Vagina (tissue), 2 donors: ENCODE results near the gene BRD3OS.

Source experiments
- CTCF ChIP-seq, 3 experiments: fragments of 450-650 bp in 2 of 3; fragments of 200-600 bp in 1 of 3; sonication (generic) in 1 of 3; IDR thresholded peaks; one replicate each; pipeline ENCODE4 v1.5.1; 2017 to 2019; ENCODE audit warnings: antibody characterized with exemption in 3 of 3, mild to moderate bottlenecking in 2 of 3, moderate library complexity in 2 of 3
- POLR2A ChIP-seq, 2 donors: fragments of 450-650 bp; IDR thresholded peaks; one replicate each; pipeline ENCODE4 v1.6.1; 2017; ENCODE audit warnings: antibody characterized with exemption in 2 of 2, mild to moderate bottlenecking in 2 of 2, moderate library complexity in 2 of 2
- POLR2AphosphoS5 ChIP-seq, 2 donors: sonication (generic); formaldehyde crosslinking; IDR thresholded peaks; one replicate each; pipeline ENCODE4 v1.9.0; 2017; ENCODE audit warnings: antibody characterized with exemption in 2 of 2, mild to moderate bottlenecking in 2 of 2, low read depth in 1 of 2; ENCODE audit not compliant: insufficient read depth in 1 of 2

DNA sequence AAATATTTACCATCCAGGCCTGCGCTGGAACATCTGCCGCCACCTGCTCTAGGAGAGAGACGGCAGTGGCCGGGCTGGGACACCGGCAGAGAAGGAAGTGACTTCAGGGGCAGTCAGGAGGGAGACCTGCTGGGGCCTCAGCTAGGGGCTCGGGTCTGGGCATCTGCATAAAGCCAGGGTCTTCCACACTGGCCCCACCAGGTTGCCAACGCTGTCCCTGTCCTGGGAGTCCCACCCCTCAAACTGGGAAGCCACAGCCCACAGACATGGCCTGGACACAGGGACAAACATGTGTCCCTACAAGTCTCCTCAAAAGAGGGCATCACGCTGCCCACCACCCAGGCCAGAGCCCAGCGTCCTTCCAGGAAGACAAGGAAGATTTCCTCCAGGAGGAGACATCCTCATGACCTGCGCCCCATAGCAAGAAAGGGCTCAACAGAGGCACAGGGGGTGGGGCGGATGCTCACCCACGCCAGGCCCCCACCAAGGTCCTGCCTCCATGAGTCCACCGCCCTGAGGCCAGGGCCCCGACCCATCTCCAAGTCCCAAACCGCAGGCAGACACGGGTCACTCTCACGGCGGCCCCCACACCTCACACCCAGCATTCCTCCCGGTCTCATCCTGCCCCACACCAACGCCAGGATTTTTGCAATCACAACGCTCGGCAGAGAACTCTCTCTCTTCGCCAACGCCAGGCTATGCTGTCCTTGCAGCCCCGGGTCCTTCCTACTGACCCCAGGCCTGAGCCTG lies 42.1 kb upstream of the BRD3OS start:
- TF ChIP-seq POLR2A (IDR thresholded peaks at IDR 0.05) (no peak), CTCF (IDR thresholded peaks at IDR 0.05) (no peak), POLR2AphosphoS5 (IDR thresholded peaks at IDR 0.05; ENCODE audit: insufficient read depth in 1 of 2, low read depth in 1 of 2) (no peak)
